GM19468 (cell line): ENCODE results near the gene GSX2.

ENCODE experiments used
- ATAC-seq: cut with Tn5 transposase; IDR thresholded peaks from one replicate; pipeline ENCODE4 v1.9.1; 2021; ENCODE audit warnings: mild to moderate bottlenecking, moderate library complexity, moderate number of reproducible peaks; ENCODE audit not compliant: unreplicated experiment; ENCODE audit errors: extremely low read depth

The GSX2 gene

GRCh38 chr4:54074381-54074780 is 25.6 kb upstream of the GSX2 start:
- no peak for ATAC-seq

GRCh38 chr4:54076673-54077072 is 23.3 kb upstream of the GSX2 start:
- no peak for ATAC-seq

GRCh38 chr4:54077812-54078211 is 22.2 kb upstream of the GSX2 start:
- no peak for ATAC-seq

- no peak for ATAC-seq
Observed at GRCh38 chr4:54082168-54082567, 17.8 kb upstream of the GSX2 start.

GRCh38 chr4:54085284-54085683 is 14.7 kb upstream of the GSX2 start:
- no peak for ATAC-seq

GRCh38 chr4:54089875-54090274 is 10.1 kb upstream of the GSX2 start:
- no peak for ATAC-seq

GRCh38 chr4:54090404-54090803 is 9.6 kb upstream of the GSX2 start:
- no peak for ATAC-seq

- no peak for ATAC-seq
Observed at GRCh38 chr4:54090804-54091623, 8.9 kb upstream of the GSX2 start.

- ATAC-seq = peak; percentile 80
Observed at GRCh38 chr4:54091637-54092404, 8.1 kb upstream of the GSX2 start.

GRCh38 chr4:54092405-54093323 is 7.3 kb upstream of the GSX2 start:
- ATAC-seq = no peak

- no peak for ATAC-seq
Observed at GRCh38 chr4:54093324-54094240, 6.4 kb upstream of the GSX2 start.

- no peak for ATAC-seq
Observed at GRCh38 chr4:54094451-54094850, 5.5 kb upstream of the GSX2 start.

GRCh38 chr4:54095110-54095825 is 4.7 kb upstream of the GSX2 start:
- no peak for ATAC-seq

- ATAC-seq = no peak
Observed at GRCh38 chr4:54096295-54096962, 3.5 kb upstream of the GSX2 start.

- ATAC-seq = no peak
Observed at GRCh38 chr4:54097152-54097551, 2.8 kb upstream of the GSX2 start.

- ATAC-seq = no peak
Observed at GRCh38 chr4:54098375-54098774, 1.6 kb upstream of the GSX2 start.

GRCh38 chr4:54099287-54099747 is 646 bp upstream of the GSX2 start:
- ATAC-seq = no peak

- no peak for ATAC-seq
Observed at GRCh38 chr4:54100595-54101189, 729 bp downstream of the GSX2 start.
